Progenitor cell of endocrine pancreas (in vitro differentiated cells): ENCODE measurements around the gene PPARGC1A. TPM values are rescaled to one million over a fixed set of nuclear protein-coding genes. Genes with fewer than 3 reads are reported as not detected.

Source experiments
- DNase-seq: peaks from one replicate; pipeline ENCODE4 v3.0.0; 2021; ENCODE audit warnings: low spot score; ENCODE audit not compliant: unreplicated experiment
- H3K27ac Mint-ChIP-seq: 2 replicates; pipeline ENCODE4 v1.8.0; 2021; ENCODE audit warnings: mild to moderate bottlenecking, moderate library complexity, mixed read lengths
- H3K27me3 Mint-ChIP-seq: 2 replicates; pipeline ENCODE4 v1.8.0; 2021; ENCODE audit warnings: mixed read lengths
- H3K36me3 Mint-ChIP-seq: 2 replicates; pipeline ENCODE4 v1.8.0; 2022; ENCODE audit warnings: mixed read lengths; ENCODE audit not compliant: insufficient read depth
- H3K4me1 Mint-ChIP-seq: 2 replicates; pipeline ENCODE4 v1.8.0; 2021; ENCODE audit warnings: low read depth, mixed read lengths
- H3K4me3 Mint-ChIP-seq: 2 replicates; pipeline ENCODE4 v1.8.0; 2021; ENCODE audit warnings: low read depth, mild to moderate bottlenecking, moderate library complexity, mixed read lengths
- H3K9me3 Mint-ChIP-seq: 2 replicates; pipeline ENCODE4 v1.8.0; 2021; ENCODE audit warnings: low read depth, mixed read lengths
- total RNA-seq: library from RNA; stranded (reverse); gene quantifications from 2 replicates; pipeline ENCODE4 v1.2.1, GENCODE V29; 2021
- TF ChIP-seq, protein P1 (sequence below): fragments of 200-600 bp; sonication (generic); IDR thresholded peaks from one replicate; pipeline ENCODE4 v1.5.0; 2021; ENCODE audit warnings: antibody characterized with exemption, mild to moderate bottlenecking; ENCODE audit not compliant: unreplicated experiment

The PPARGC1A gene
- total RNA-seq, 1 donor from 2014 or later: 0.93 TPM

DNA sequence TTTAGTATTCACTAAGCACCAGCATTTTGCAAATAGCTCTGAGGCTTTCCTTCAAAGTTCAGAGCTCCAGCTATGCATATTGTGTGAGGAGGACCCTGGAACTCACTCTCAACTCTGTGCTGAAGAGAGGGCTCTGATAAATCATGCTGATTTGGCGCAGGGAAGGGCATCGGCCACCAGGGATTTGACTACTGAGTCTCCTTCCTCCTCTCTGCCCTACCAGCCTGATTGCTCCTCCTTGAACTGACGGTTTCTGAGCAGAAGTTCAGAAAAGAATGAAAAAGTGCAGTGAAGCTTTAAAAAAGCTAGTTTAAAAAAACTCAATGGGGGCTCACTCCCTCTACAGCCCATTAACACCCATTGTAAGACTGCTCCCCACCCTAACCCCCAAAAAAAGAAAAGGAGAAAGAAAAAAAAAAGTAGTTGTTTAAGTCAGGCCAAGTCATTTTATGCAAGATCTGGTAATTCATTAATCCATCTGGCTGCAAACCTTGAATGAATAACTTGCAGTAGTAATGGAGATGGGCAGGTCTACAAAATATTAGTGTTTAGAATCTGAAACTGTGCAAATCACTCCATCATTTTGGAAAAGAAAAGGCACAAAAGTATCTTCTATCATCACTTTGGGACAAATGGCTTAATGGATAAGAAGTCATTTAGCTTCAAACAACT is 13.3 kb downstream of the PPARGC1A start:
- Mint-ChIP-seq H3K4me1 (peaks cover 29% of the 10 kb centered on the region), H3K27me3 (no peaks in the 10 kb centered on the region), H3K36me3 (no peaks in the 10 kb centered on the region), H3K9me3 (no peaks in the 10 kb centered on the region), H3K4me3 (no peak overlapping the region), H3K27ac (no peak overlapping the region)
- TF ChIP-seq, protein P1, sequence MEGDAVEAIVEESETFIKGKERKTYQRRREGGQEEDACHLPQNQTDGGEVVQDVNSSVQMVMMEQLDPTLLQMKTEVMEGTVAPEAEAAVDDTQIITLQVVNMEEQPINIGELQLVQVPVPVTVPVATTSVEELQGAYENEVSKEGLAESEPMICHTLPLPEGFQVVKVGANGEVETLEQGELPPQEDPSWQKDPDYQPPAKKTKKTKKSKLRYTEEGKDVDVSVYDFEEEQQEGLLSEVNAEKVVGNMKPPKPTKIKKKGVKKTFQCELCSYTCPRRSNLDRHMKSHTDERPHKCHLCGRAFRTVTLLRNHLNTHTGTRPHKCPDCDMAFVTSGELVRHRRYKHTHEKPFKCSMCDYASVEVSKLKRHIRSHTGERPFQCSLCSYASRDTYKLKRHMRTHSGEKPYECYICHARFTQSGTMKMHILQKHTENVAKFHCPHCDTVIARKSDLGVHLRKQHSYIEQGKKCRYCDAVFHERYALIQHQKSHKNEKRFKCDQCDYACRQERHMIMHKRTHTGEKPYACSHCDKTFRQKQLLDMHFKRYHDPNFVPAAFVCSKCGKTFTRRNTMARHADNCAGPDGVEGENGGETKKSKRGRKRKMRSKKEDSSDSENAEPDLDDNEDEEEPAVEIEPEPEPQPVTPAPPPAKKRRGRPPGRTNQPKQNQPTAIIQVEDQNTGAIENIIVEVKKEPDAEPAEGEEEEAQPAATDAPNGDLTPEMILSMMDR: no peak
- DNase-seq: no peak

DNA sequence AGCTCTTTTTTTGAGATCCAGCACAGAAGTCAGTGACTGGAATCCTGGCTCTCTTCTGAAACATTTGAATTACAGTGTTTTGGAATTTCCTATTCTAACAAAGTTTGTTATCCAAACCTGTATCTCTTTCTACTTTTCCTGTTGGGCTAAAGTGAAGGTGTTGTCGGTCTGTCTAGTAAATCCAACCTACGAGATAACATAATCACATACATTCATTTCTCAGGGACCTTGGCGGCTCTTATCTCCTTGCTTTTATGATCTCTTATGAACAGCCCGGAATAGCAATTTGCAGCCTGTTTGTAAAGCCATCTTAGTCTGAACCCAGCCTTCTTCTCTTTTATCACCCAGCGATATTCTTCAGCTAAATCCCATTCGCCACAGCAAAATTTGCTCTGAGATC is 14.5 kb downstream of the PPARGC1A start:
- H3K36me3 Mint-ChIP-seq: no peaks in the 10 kb centered on the region
- TF ChIP-seq, protein P1: no peak
- H3K4me3 Mint-ChIP-seq: no peak overlapping the region
- H3K4me1 Mint-ChIP-seq: peaks cover 24% of the 10 kb centered on the region
- no peak overlapping the region for H3K27ac Mint-ChIP-seq
- no peak for DNase-seq
- H3K27me3 Mint-ChIP-seq: peaks cover 3% of the 10 kb centered on the region
- no peaks in the 10 kb centered on the region for H3K9me3 Mint-ChIP-seq

DNA sequence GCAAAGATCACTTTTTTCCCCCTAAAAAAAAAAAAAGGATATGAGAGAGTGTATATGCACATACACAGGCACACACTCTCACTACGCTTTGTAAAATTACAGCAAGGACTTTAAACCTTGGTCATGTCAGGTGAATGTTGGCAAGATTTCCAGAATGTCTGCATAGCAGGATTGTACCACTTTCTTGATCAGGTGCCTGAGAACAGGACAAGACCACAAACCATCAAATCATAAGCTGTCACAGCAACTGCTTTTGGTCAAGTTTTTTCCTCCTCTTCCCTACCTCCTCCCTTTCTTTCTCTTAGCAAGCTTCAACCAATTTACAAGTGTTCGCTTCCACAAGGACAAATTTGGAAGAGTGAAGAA is 15.3 kb downstream of the PPARGC1A start:
- Mint-ChIP-seq H3K36me3 (no peaks in the 10 kb centered on the region), H3K9me3 (no peaks in the 10 kb centered on the region), H3K27me3 (peaks cover 3% of the 10 kb centered on the region), H3K27ac (no peak overlapping the region), H3K4me1 (peaks cover 23% of the 10 kb centered on the region), H3K4me3 (no peak overlapping the region)
- DNase-seq: no peak
- TF ChIP-seq, protein P1: no peak

DNA sequence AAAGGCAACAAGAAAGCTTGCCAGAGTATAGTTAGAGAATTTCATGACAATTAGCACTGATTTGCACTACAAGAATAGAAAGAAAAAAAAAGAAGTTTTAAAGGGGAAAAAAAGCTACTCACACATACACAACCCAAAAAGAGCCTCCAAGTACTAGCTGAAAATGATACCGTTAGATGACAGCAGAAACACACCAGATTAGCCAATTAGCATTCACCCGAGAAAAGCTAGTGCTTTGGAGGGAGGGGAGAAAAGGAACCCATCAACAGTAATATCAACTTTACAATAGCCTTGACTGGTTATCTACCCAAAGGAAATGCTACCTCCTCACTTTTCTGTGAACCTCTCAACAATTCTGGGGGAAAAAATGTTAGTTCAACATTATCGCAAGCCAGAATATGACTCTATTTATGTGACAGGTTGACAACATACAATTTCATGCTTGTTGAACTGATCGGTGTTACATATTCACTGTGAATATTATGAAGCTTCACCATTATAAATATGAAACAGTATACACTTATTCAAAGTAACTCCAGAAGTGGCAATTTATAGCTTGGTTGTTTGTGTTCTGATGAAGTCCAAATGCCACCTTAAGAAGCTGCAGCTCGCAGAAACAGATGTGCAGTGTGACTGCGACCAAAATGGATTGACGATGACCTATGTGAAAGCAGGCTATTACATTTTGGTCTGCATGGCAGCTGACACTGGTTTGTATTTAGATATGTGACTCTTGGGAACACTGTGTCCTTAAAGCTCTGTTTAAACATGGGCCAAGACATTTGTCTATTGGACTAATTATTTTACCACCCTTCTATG is 15.9 kb downstream of the PPARGC1A start:
- no peak for DNase-seq
- TF ChIP-seq, protein P1: no peak
- no peak overlapping the region for H3K4me3 Mint-ChIP-seq
- peaks cover 5% of the 10 kb centered on the region for H3K27me3 Mint-ChIP-seq
- H3K27ac Mint-ChIP-seq: no peak overlapping the region
- peaks cover 21% of the 10 kb centered on the region for H3K4me1 Mint-ChIP-seq
- no peaks in the 10 kb centered on the region for H3K36me3 Mint-ChIP-seq
- no peaks in the 10 kb centered on the region for H3K9me3 Mint-ChIP-seq

DNA sequence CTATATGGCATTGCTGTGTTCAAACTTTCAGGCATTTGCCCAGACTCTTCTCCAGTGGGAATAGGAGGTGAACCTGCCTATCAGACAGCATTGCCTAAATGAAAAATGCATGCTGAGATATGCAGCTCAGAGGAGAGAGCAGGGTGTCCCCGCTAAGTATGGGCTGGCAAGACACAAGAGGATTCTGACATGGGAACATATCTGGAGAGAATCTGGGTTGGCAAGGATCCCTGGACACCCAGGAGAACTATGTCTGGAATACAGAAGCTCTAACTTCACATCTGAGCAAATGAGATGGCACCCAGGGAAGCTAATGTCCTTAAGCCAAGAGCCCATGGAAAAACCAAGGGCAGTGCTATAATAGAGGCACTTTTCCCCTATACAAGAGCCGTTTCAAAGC is 18.4 kb downstream of the PPARGC1A start:
- no peaks in the 10 kb centered on the region for H3K36me3 Mint-ChIP-seq
- H3K27ac Mint-ChIP-seq: no peak overlapping the region
- H3K9me3 Mint-ChIP-seq: no peaks in the 10 kb centered on the region
- peaks cover 7% of the 10 kb centered on the region for H3K4me1 Mint-ChIP-seq
- no peak overlapping the region for H3K4me3 Mint-ChIP-seq
- peaks cover 10% of the 10 kb centered on the region for H3K27me3 Mint-ChIP-seq
- TF ChIP-seq, protein P1: no peak
- no peak for DNase-seq
